ENCODE data around the gene KRT12. TPM values are rescaled to one million over a fixed set of nuclear protein-coding genes. Genes with fewer than 3 reads are reported as not detected.
A peak's percentile ranks its signal among the peaks of the same experiment; 100 is the strongest.

Gene KRT12
- total RNA-seq: not detected in 2 replicates
- polyA plus RNA-seq: not detected in 2 replicates
- polyA plus RNA-seq (2012): not detected in 2 replicates
- not detected in 2 replicates for polyA minus RNA-seq (ENCODE audit: low replicate concordance)

DNA sequence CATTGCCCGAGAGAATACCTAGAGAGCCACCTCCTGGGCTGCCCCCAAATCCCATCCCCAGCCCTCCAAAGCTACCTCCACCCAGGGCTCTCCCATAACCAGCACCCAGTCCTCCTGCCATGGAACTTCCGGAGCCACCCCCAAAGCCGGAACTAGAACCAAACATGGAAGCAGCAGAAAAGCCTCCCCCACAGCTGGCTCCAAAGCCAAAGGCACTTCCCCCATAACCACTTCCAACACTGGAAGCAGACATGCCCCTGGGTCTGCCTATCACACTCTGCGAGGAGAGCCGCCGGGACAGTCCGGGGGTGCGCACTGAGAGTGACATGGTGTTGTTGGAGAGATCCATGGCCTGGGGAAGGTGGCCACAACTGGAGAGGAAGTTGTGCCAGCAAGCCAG lies at the start of gene KRT12:
KRT12 (minus strand) TSS at position 386 of the 400 bp plus-strand sequence; CDS start at position 349, 37 bp downstream.
- Histone ChIP-seq H3K4me2 (ENCODE audit: extremely low read depth, insufficient read depth, low read length) (no peak within 1 kb of the TSS), H3K4me1 (ENCODE audit: control insufficient read depth, extremely low read depth, insufficient read depth, low read length) (no peaks in the 10 kb centered on the region), H3K36me3 (ENCODE audit: control insufficient read depth, insufficient read depth, low read length) (no peaks in the 10 kb centered on the region), H4K20me1 (ENCODE audit: control insufficient read depth, extremely low read depth, insufficient read depth, low read length) (no peaks in the 10 kb centered on the region), H3K27me3 (ENCODE audit: control insufficient read depth, insufficient read depth, low read length) (no peaks in the 10 kb centered on the region), H3K27ac (ENCODE audit: insufficient read depth, low read length) (no peak within 1 kb of the TSS), H2AFZ (ENCODE audit: low read length) (no peak within 1 kb of the TSS), H3K79me2 (ENCODE audit: control insufficient read depth, insufficient read depth, low read length) (no peaks in the 10 kb centered on the region), H3K9me3 (ENCODE audit: control insufficient read depth, insufficient read depth, low read depth, low read length) (no peaks in the 10 kb centered on the region), H3K9ac (ENCODE audit: insufficient read depth, low read length) (no peak within 1 kb of the TSS), H3K4me3 (replicated peaks in 1 of 4; ENCODE audit: control extremely low read depth in 1 of 4, insufficient read depth in 1 of 4, low read depth in 3 of 4, low read length in 4 of 4) (no peak within 1 kb of the TSS)
- no peak for DNase-seq (ENCODE audit: low read depth in 2 of 2)
- TF ChIP-seq, protein P1, sequence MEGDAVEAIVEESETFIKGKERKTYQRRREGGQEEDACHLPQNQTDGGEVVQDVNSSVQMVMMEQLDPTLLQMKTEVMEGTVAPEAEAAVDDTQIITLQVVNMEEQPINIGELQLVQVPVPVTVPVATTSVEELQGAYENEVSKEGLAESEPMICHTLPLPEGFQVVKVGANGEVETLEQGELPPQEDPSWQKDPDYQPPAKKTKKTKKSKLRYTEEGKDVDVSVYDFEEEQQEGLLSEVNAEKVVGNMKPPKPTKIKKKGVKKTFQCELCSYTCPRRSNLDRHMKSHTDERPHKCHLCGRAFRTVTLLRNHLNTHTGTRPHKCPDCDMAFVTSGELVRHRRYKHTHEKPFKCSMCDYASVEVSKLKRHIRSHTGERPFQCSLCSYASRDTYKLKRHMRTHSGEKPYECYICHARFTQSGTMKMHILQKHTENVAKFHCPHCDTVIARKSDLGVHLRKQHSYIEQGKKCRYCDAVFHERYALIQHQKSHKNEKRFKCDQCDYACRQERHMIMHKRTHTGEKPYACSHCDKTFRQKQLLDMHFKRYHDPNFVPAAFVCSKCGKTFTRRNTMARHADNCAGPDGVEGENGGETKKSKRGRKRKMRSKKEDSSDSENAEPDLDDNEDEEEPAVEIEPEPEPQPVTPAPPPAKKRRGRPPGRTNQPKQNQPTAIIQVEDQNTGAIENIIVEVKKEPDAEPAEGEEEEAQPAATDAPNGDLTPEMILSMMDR (conservative IDR thresholded peaks at IDR 0.05 in 1 of 2, IDR thresholded peaks at IDR 0.05 in 1 of 2; ENCODE audit: low read depth in 1 of 2, low read length in 2 of 2): no peak
- TF ChIP-seq EZH2 (IDR thresholded peaks at IDR 0.05; ENCODE audit: low read length, missing control alignments): no peak

- DNase-seq (ENCODE audit: low read depth in 2 of 2): no peak
- peak overlapping the region; percentile 80 for H3K27ac ChIP-seq (ENCODE audit: insufficient read depth, low read length)
- H3K79me2 ChIP-seq (ENCODE audit: control insufficient read depth, insufficient read depth, low read length): no peaks in the 10 kb centered on the region
- no peak overlapping the region for H2AFZ ChIP-seq (ENCODE audit: low read length)
- no peaks in the 10 kb centered on the region for H4K20me1 ChIP-seq (ENCODE audit: control insufficient read depth, extremely low read depth, insufficient read depth, low read length)
- H3K4me1 ChIP-seq (ENCODE audit: control insufficient read depth, extremely low read depth, insufficient read depth, low read length): peaks cover 13% of the 10 kb centered on the region
- no peaks in the 10 kb centered on the region for H3K27me3 ChIP-seq (ENCODE audit: control insufficient read depth, insufficient read depth, low read length)
- no peak overlapping the region for H3K9ac ChIP-seq (ENCODE audit: insufficient read depth, low read length)
- no peak for TF ChIP-seq EZH2 (IDR thresholded peaks at IDR 0.05; ENCODE audit: low read length, missing control alignments)
- TF ChIP-seq, protein P1 (conservative IDR thresholded peaks at IDR 0.05 in 1 of 2, IDR thresholded peaks at IDR 0.05 in 1 of 2; ENCODE audit: low read depth in 1 of 2, low read length in 2 of 2): no peak
- no peaks in the 10 kb centered on the region for H3K9me3 ChIP-seq (ENCODE audit: control insufficient read depth, insufficient read depth, low read depth, low read length)
- no peak overlapping the region for H3K4me3 ChIP-seq (replicated peaks in 1 of 4; ENCODE audit: control extremely low read depth in 1 of 4, insufficient read depth in 1 of 4, low read depth in 3 of 4, low read length in 4 of 4)
- H3K4me2 ChIP-seq (ENCODE audit: extremely low read depth, insufficient read depth, low read length): no peak overlapping the region
- no peaks in the 10 kb centered on the region for H3K36me3 ChIP-seq (ENCODE audit: control insufficient read depth, insufficient read depth, low read length)
Observed at GRCh38 chr17:40916366-40916765, 49.3 kb upstream of the KRT12 start.

GRCh38 chr17:40915721-40916256 lies 48.8 kb upstream of the KRT12 start:
- peak; percentile 26 to 71 for DNase-seq (ENCODE audit: low read depth in 2 of 2)
- Histone ChIP-seq H3K79me2 (ENCODE audit: control insufficient read depth, insufficient read depth, low read length) (no peaks in the 10 kb centered on the region), H2AFZ (ENCODE audit: low read length) (peak overlapping the region; percentile 49), H3K9ac (ENCODE audit: insufficient read depth, low read length) (no peak overlapping the region), H3K4me3 (replicated peaks in 1 of 4; ENCODE audit: control extremely low read depth in 1 of 4, insufficient read depth in 1 of 4, low read depth in 3 of 4, low read length in 4 of 4) (no peak overlapping the region), H3K9me3 (ENCODE audit: control insufficient read depth, insufficient read depth, low read depth, low read length) (no peaks in the 10 kb centered on the region), H3K4me2 (ENCODE audit: extremely low read depth, insufficient read depth, low read length) (peak overlapping the region; percentile 4), H3K4me1 (ENCODE audit: control insufficient read depth, extremely low read depth, insufficient read depth, low read length) (peaks cover 13% of the 10 kb centered on the region), H4K20me1 (ENCODE audit: control insufficient read depth, extremely low read depth, insufficient read depth, low read length) (no peaks in the 10 kb centered on the region), H3K27ac (ENCODE audit: insufficient read depth, low read length) (peak overlapping the region; percentile 80), H3K36me3 (ENCODE audit: control insufficient read depth, insufficient read depth, low read length) (no peaks in the 10 kb centered on the region), H3K27me3 (ENCODE audit: control insufficient read depth, insufficient read depth, low read length) (no peaks in the 10 kb centered on the region)
- TF ChIP-seq EZH2 (IDR thresholded peaks at IDR 0.05; ENCODE audit: low read length, missing control alignments): no peak
- TF ChIP-seq, protein P1 (conservative IDR thresholded peaks at IDR 0.05 in 1 of 2, IDR thresholded peaks at IDR 0.05 in 1 of 2; ENCODE audit: low read depth in 1 of 2, low read length in 2 of 2): no peak
